ENCODE measurements around the gene ERF.

Gene ERF

DNA sequence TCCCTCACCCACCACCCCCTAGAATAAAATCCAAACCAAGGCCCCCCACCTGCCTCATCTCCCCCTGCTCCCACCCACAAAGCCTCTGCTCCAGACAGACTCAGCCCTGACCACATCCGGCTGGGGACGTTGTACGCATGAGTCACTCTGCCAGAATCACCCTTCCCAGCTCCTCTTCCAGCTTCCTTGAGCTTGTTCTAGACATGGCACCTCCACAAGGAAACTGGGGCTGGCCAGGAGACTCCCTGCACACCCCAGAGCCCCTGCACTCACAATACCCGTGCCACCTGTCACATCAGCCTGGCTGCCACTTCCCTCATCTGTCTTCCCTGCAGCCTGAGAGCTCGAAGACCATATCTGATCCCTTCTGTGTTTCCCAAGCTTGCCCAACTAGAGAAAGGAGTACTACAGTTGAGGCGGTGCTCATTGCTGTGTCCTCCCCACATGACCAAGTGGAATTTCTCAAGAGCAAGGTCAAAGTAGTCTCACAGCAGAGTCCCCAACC is 47.1 kb downstream of the ERF start:
- Histone ChIP-seq H3K36me3 (ENCODE audit: control insufficient read depth, insufficient read depth, low read length) (peaks cover 26% of the 10 kb centered on the region), H3K27me3 (ENCODE audit: control insufficient read depth, insufficient read depth, low read length) (no peaks in the 10 kb centered on the region), H3K9me3 (ENCODE audit: control insufficient read depth, insufficient read depth, low read length) (no peaks in the 10 kb centered on the region), H3K27ac (ENCODE audit: low read length) (no peak overlapping the region), H3K4me3 (ENCODE audit: low read length) (no peak overlapping the region), H3K4me1 (ENCODE audit: control insufficient read depth, insufficient read depth, low read length) (no peaks in the 10 kb centered on the region; the same call in 1 of the 2 replicates)
- no CpG with 5 or more reads among the region's 6 CpGs for WGBS (ENCODE audit: insufficient coverage, insufficient read length)
- DNase-seq (ENCODE audit: low read depth, low spot score): no peak

DNA sequence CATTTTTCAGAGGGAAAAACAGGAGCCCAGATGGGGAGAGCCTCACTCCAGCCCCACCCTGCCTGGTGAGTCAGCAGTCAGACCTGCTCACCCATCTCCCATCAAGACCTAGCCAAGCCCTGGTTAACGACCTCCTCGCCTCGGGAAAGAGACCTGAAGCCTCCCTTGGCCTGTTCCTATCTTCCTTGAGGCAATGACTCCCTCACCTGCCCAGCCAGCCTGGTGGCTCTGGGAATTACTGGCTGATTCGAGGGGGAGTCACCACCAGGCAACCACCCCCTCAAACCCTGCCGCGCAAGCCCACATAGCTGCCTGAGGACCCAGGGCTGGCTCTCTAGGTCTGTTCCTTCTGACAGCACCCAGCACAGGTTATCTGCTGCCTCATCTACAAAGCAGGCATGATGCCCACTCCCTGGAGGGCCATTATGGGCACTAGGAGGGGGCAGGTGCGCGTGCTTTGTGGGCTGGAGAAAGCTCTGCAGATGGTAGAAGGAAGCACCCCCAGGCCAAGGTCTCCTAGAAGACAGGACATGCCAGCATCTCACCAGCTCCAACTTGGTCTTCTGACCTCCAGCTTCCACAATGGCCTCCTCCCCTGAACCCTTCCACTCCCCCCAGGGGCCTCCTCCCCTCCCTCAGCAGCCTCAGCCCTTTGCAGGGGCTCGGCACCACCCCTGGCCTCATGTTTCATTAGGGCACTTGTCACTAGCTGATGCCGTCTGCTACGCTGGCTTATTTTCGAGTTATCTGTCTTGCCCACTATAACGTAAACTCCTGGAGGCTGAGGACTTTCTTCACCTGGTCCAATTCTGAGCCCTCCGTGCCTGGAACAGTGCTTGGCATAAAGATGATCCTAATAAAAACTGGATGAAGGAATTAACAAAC is 47.8 kb downstream of the ERF start:
- Histone ChIP-seq H3K36me3 (ENCODE audit: control insufficient read depth, insufficient read depth, low read length) (peaks cover 26% of the 10 kb centered on the region), H3K4me1 (ENCODE audit: control insufficient read depth, insufficient read depth, low read length) (no peaks in the 10 kb centered on the region; the same call in 1 of the 2 replicates), H3K9me3 (ENCODE audit: control insufficient read depth, insufficient read depth, low read length) (no peaks in the 10 kb centered on the region), H3K27ac (ENCODE audit: low read length) (no peak overlapping the region), H3K4me3 (ENCODE audit: low read length) (no peak overlapping the region), H3K27me3 (ENCODE audit: control insufficient read depth, insufficient read depth, low read length) (no peaks in the 10 kb centered on the region)
- DNase-seq (ENCODE audit: low read depth, low spot score): no peak
- WGBS (ENCODE audit: insufficient coverage, insufficient read length): no CpG with 5 or more reads among the region's 14 CpGs

DNA sequence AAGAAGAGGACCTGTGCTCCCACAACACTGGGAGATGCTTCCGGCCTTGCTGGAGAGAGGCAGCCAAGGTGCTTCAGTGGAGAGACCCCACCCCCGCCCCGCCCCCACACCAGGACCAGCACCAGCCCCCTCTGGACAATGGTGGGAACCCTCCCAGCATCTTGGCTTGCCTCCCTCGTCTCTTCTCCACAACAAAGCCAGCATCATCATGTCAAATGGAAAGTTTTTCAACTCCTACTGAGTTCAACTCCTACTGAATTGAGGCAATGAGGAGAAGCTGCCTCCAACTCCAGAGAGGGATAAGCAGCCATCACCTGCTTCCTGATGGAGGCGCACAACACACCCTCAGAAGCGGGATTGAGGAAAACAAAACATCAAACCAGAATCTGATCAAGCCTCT is 50.3 kb downstream of the ERF start:
- peaks cover 33% of the 10 kb centered on the region for H3K36me3 ChIP-seq (ENCODE audit: control insufficient read depth, insufficient read depth, low read length)
- no peaks in the 10 kb centered on the region; the same call in 1 of the 2 replicates for H3K4me1 ChIP-seq (ENCODE audit: control insufficient read depth, insufficient read depth, low read length)
- no peak overlapping the region for H3K4me3 ChIP-seq (ENCODE audit: low read length)
- no peaks in the 10 kb centered on the region for H3K9me3 ChIP-seq (ENCODE audit: control insufficient read depth, insufficient read depth, low read length)
- WGBS (ENCODE audit: insufficient coverage, insufficient read length): no CpG with 5 or more reads among the region's 6 CpGs
- DNase-seq (ENCODE audit: low read depth, low spot score): no peak
- no peak overlapping the region for H3K27ac ChIP-seq (ENCODE audit: low read length)
- no peaks in the 10 kb centered on the region for H3K27me3 ChIP-seq (ENCODE audit: control insufficient read depth, insufficient read depth, low read length)

DNA sequence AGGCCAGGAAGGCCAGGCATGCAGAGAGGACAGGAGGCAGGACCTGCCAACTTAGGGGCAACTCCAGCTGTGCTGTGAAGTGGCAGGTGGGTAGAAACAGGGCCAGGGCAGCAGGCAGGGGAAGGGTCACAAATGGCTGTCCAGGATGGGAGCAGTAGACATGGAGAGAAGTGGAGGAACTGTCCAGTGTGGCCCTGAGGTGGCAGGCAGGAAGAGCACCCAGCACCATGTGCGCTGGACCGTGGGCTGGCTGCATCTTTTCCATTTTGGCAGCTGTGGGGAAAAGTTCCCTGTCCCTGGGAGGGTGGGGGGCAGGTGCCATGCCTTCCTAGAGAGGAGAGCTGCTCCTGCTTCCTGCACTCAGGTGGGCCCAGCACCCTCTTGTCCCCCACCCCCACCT is 51.2 kb downstream of the ERF start:
- no peaks in the 10 kb centered on the region for H3K27me3 ChIP-seq (ENCODE audit: control insufficient read depth, insufficient read depth, low read length)
- H3K36me3 ChIP-seq (ENCODE audit: control insufficient read depth, insufficient read depth, low read length): peaks cover 34% of the 10 kb centered on the region
- no peak overlapping the region for H3K4me3 ChIP-seq (ENCODE audit: low read length)
- no peaks in the 10 kb centered on the region; the same call in 1 of the 2 replicates for H3K4me1 ChIP-seq (ENCODE audit: control insufficient read depth, insufficient read depth, low read length)
- no peaks in the 10 kb centered on the region for H3K9me3 ChIP-seq (ENCODE audit: control insufficient read depth, insufficient read depth, low read length)
- no peak overlapping the region for H3K27ac ChIP-seq (ENCODE audit: low read length)
- DNase-seq (ENCODE audit: low read depth, low spot score): no peak
- WGBS (ENCODE audit: insufficient coverage, insufficient read length): no CpG with 5 or more reads among the region's 2 CpGs

DNA sequence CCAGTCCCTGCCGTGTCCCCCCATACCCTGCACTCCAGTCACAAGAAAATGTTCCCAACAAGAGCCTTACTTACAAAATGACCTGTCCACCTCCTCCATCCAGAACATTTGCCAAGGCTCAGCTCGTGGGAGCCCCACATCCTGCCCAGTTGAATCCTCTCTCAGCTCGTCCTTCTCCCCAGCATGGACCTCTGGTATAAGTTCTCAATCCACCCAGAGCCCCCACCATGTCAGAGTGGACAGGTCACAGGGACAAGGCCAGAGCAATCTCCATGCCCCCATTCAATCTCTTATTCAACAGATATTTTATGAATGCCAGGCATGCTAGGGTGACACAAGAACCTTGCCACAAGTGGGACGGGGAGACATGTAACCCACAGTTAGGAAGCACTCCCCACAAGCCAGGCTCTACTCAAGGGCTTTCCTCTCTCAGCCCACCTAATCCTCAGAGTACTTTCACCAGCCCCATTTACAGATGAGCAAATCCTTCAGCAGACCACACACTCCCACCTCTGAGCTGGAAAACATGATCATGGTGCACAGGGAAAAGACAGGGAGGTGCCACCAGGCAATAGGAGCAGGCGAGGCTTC is 52.5 kb downstream of the ERF start:
- no peaks in the 10 kb centered on the region for H3K27me3 ChIP-seq (ENCODE audit: control insufficient read depth, insufficient read depth, low read length)
- H3K4me1 ChIP-seq (ENCODE audit: control insufficient read depth, insufficient read depth, low read length): peaks cover under 1% of the 10 kb centered on the region
- peaks cover 25% of the 10 kb centered on the region for H3K36me3 ChIP-seq (ENCODE audit: control insufficient read depth, insufficient read depth, low read length)
- H3K9me3 ChIP-seq (ENCODE audit: control insufficient read depth, insufficient read depth, low read length): no peaks in the 10 kb centered on the region
- DNase-seq (ENCODE audit: low read depth, low spot score): no peak
- WGBS (ENCODE audit: insufficient coverage, insufficient read length): no CpG with 5 or more reads among the region's 5 CpGs
- no peak overlapping the region for H3K27ac ChIP-seq (ENCODE audit: low read length)
- H3K4me3 ChIP-seq (ENCODE audit: low read length): no peak overlapping the region

DNA sequence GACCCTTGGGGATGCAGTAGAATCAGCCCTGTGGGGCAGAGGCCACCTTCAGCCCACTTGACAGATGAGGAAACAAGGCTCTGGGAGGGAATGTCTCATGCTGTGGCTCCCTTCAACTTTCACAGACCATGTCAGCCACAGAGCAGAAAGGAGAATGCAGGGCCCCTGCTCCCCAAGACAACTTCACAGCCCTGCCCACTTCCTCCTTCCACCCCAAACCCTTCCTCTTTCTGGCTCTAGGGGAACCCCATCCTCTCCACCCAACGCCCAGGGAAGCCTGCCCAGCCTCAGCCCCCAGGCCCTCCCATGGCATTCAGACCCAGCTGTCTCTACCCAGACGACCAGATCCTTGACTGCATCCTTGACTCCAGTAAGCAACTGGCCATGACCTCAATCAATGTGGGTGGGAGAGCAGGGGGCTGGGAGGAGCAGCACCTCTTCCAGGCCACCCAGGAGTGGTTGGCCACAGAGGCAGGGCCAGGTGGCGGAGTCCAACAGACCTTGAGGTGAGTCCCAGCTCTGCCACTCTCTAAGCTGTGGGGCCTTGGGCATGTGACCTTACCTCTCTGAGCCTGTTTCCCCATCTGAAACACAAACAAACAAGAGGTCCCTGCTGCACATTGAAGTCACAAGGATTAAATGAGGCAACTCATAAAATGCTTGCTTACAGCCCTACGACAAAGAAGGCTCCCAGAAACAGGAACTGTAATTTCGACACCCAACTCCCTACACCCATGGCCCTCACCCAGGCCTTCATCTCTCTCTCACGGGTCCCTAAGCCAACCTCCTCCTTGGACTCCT is 53.2 kb downstream of the ERF start:
- Histone ChIP-seq H3K9me3 (ENCODE audit: control insufficient read depth, insufficient read depth, low read length) (no peaks in the 10 kb centered on the region), H3K4me1 (ENCODE audit: control insufficient read depth, insufficient read depth, low read length) (peaks cover 4% of the 10 kb centered on the region), H3K4me3 (ENCODE audit: low read length) (no peak overlapping the region), H3K27me3 (ENCODE audit: control insufficient read depth, insufficient read depth, low read length) (no peaks in the 10 kb centered on the region), H3K36me3 (ENCODE audit: control insufficient read depth, insufficient read depth, low read length) (peaks cover 25% of the 10 kb centered on the region), H3K27ac (ENCODE audit: low read length) (no peak overlapping the region)
- DNase-seq (ENCODE audit: low read depth, low spot score): no peak
- no CpG with 5 or more reads among the region's 6 CpGs for WGBS (ENCODE audit: insufficient coverage, insufficient read length)

DNA sequence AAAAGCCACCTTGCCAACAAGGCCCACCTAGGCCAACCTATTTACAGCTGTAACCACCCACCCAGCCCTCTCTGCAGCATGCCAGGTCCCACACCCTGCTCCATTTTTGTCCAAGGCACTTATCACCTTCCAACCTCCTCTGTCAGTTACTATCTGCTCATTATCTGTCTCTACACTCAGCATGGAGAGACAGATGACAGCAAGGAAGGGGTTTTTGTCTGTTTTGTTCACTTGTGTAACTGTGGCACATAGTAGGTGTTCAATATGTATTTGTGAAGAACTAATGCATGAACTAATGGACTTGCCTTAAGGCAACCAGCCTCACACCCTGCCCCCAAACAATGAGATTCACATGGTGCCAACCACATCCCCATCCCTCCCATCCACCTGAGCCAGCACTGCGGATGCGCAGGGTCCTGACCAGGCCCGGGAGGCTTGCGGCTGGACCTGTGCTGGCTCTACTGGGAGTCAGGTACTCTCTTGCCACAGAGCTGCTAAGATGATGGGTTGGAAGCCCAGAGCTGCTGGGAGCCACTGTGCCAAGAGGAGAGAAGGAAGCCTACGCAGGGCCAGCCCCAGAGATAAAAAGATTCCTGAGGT is 54.7 kb downstream of the ERF start:
- Histone ChIP-seq H3K27me3 (ENCODE audit: control insufficient read depth, insufficient read depth, low read length) (no peaks in the 10 kb centered on the region), H3K4me3 (ENCODE audit: low read length) (no peak overlapping the region), H3K36me3 (ENCODE audit: control insufficient read depth, insufficient read depth, low read length) (peaks cover 25% of the 10 kb centered on the region), H3K9me3 (ENCODE audit: control insufficient read depth, insufficient read depth, low read length) (no peaks in the 10 kb centered on the region), H3K4me1 (ENCODE audit: control insufficient read depth, insufficient read depth, low read length) (peaks cover 4% of the 10 kb centered on the region), H3K27ac (ENCODE audit: low read length) (no peak overlapping the region)
- WGBS (ENCODE audit: insufficient coverage, insufficient read length): no CpG with 5 or more reads among the region's 5 CpGs
- no peak for DNase-seq (ENCODE audit: low read depth, low spot score)

DNA sequence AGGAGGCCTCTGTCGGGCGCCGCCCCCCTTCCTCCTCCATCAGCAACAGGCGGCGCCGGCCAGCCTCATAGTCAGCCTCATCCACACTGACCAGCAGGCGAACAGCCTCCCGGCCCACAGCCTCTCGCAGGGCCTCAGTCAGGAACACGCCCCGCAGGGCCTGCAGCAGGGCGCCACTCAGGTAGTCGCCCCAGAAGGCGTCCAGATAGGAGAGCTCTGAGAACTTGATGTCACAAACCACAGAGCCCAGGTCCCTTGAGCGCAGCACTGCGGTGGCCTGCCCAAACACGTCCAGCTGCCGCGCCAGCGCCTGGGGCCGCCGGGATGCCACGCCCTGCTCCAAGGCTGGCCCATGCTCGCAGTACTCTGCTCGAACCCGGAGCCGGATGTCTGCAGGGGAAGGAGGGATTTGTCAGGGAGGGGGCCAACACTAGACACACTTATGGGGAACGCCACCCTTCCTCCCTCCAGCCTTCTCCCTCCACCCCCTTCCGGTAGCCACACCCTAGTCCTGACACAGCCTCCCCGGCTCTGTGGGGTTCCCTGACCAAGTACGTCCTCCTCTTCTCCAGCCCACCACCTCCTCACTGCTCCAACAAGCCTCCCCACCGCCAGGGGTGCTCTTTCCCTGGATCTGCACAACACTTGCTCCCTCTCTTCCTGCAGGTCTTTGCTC is 55.4 kb downstream of the ERF start:
- Histone ChIP-seq H3K4me1 (ENCODE audit: control insufficient read depth, insufficient read depth, low read length) (peaks cover 4% of the 10 kb centered on the region), H3K4me3 (ENCODE audit: low read length) (no peak overlapping the region), H3K9me3 (ENCODE audit: control insufficient read depth, insufficient read depth, low read length) (no peaks in the 10 kb centered on the region), H3K27ac (ENCODE audit: low read length) (no peak overlapping the region), H3K27me3 (ENCODE audit: control insufficient read depth, insufficient read depth, low read length) (no peaks in the 10 kb centered on the region), H3K36me3 (ENCODE audit: control insufficient read depth, insufficient read depth, low read length) (peaks cover 25% of the 10 kb centered on the region)
- WGBS (ENCODE audit: insufficient coverage, insufficient read length): no CpG with 5 or more reads among the region's 32 CpGs
- DNase-seq (ENCODE audit: low read depth, low spot score): no peak

DNA sequence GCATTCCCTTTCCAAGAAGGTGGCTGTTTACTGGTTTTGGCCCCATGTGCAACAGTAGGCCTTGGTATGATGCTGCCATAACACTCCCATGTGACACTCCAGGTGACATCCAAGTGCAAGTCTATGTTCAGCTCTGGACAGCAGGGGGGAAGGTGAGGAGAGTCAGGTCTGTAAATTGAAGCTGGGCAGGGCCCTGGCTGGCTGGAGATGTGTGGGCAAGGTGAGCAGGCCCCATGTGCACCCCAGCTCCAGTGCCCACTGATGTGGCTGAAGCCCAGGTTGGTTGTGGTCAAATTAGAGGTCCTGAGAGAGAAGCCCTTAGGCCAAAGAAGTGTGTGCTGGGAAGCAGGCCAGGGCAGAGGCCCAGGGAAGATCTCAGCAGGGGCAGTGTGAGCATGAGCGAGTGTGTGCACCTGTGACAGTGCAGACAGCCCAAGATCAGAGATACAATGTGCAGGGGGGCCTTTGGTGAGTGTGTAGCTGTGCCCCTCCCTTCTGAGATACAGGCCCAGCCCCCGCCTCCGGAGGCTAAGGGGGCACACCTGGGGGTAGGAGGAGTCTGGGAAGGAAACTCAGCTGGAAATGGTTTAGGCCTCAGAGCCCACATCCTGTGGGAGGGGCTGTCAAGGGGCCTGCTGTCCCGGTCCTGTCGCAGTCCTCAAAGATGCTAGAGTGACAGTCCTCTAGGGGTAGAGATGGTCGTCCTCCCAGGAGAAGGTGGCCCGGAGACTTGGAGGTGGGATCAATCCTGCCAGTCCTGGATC is 56.1 kb downstream of the ERF start:
- Histone ChIP-seq H3K9me3 (ENCODE audit: control insufficient read depth, insufficient read depth, low read length) (no peaks in the 10 kb centered on the region), H3K4me1 (ENCODE audit: control insufficient read depth, insufficient read depth, low read length) (peaks cover 4% of the 10 kb centered on the region), H3K4me3 (ENCODE audit: low read length) (no peak overlapping the region), H3K36me3 (ENCODE audit: control insufficient read depth, insufficient read depth, low read length) (peaks cover 25% of the 10 kb centered on the region), H3K27ac (ENCODE audit: low read length) (no peak overlapping the region), H3K27me3 (ENCODE audit: control insufficient read depth, insufficient read depth, low read length) (no peaks in the 10 kb centered on the region)
- no CpG with 5 or more reads among the region's 7 CpGs for WGBS (ENCODE audit: insufficient coverage, insufficient read length)
- no peak for DNase-seq (ENCODE audit: low read depth, low spot score)
